MM.1S (cell line): ENCODE measurements around the gene TTC14.

Experiments used
- CTCF ChIP-seq: fragments of 300-600 bp; sonication (generic); IDR thresholded peaks from 2 replicates; pipeline ENCODE4 v1.5.1; 2016; ENCODE audit warnings: antibody characterized with exemption, low read length, mixed read lengths
- EZH2 ChIP-seq: fragments of 300-600 bp; sonication (generic); optimal IDR thresholded peaks from 2 replicates; pipeline ENCODE3; 2017; ENCODE audit warnings: low read depth, mild to moderate bottlenecking, antibody characterized with exemption, low read length, mixed read lengths
- EZH2phosphoT487 ChIP-seq: fragments of 300-600 bp; sonication (generic); IDR thresholded peaks from 2 replicates; pipeline ENCODE4 v1.6.1; 2018; ENCODE audit warnings: antibody characterized with exemption, low read length

GRCh38 chr3:180590396-180590795 is 11.6 kb upstream of the TTC14 start:
- no peak for TF ChIP-seq CTCF
- no peak for TF ChIP-seq EZH2
- no peak for TF ChIP-seq EZH2phosphoT487
